K562 (cell line): ENCODE measurements around the gene DLGAP1. TPM values are rescaled to one million over a fixed set of nuclear protein-coding genes. Genes with fewer than 3 reads are reported as not detected.

Experiments used
- ATAC-seq: fragments of 200-7000 bp; cut with Tn5 transposase; 3 replicates; pipeline ENCODE4 v1.9.1; 2020; ENCODE audit warnings: moderate library complexity
- BruUV-seq: library from RNA; stranded (reverse); fragments of 400-500 nt; replicated peaks from 2 replicates; lab custom pipeline; 2021; lab: Mats Ljungman, UMichigan
- CTCF ChIA-PET: fragments of 300-600 bp; formaldehyde crosslinking; extraction: SDS; loops from one replicate; lab custom pipeline; 2021; ENCODE audit warnings: low intra/inter-chr PET ratio; lab: Yijun Ruan, JAX
- POLR2A ChIA-PET: fragments of 300-600, 350-650 bp; sonication (Branson Sonifier 250); formaldehyde crosslinking; extraction: SDS; loops from one replicate; lab custom pipeline; 2021; ENCODE audit warnings: antibody characterized with exemption, inconsistent platforms; lab: Yijun Ruan, JAX
- DNase-seq, 4 experiments: peaks; one replicate each; pipeline versions ENCODE4 v3.0.0 to v3.0.0-alpha.2; 2011 to 2018; ENCODE audit warnings: low spot score in 3 of 4, mixed read lengths in 3 of 4; ENCODE audit errors: extremely low read depth in 1 of 4
- FAIRE-seq: peaks from 2 replicates; lab custom pipeline; 2011; peaks lifted over from hg19 to GRCh38; lab: Jason Lieb, UNC
- H2AFZ ChIP-seq: 2 replicates; pipeline ENCODE4 v1.6.0; 2011; ENCODE audit warnings: low read depth, low read length, control low read depth, inconsistent platforms
- H3K27ac ChIP-seq: fragments of 200-600 bp; 3 replicates; pipeline ENCODE4 v1.8.0; 2011; ENCODE audit warnings: low read depth, mild to moderate bottlenecking, control low read depth, inconsistent platforms, low read length, moderate library complexity, mixed read lengths; ENCODE audit errors: extremely low read depth
- H3K27me3 ChIP-seq, 2 experiments: fragments of 300-600 bp in 1 of 2; 2 replicates in 1 of 2; 3 replicates in 1 of 2; pipeline versions ENCODE4 v1.6.0 to v1.8.0; 2011; ENCODE audit warnings: inconsistent platforms in 2 of 2, low read length in 2 of 2, mild to moderate bottlenecking in 1 of 2, mixed read lengths in 1 of 2, moderate library complexity in 1 of 2; ENCODE audit not compliant: control insufficient read depth in 2 of 2, insufficient read depth in 2 of 2
- H3K36me3 ChIP-seq: fragments of 300-600 bp; 3 replicates; pipeline ENCODE4 v1.8.0; 2011; ENCODE audit warnings: mild to moderate bottlenecking, low read length, inconsistent platforms; ENCODE audit not compliant: control insufficient read depth, insufficient read depth
- H3K4me1 ChIP-seq, 2 experiments: fragments of 200-600 bp in 1 of 2; replicated peaks in 1 of 2; 2 replicates in 1 of 2; 3 replicates in 1 of 2; pipeline versions ENCODE4 v1.5.1 to v1.8.0; 2011; ENCODE audit warnings: inconsistent platforms in 2 of 2, low read length in 2 of 2, mild to moderate bottlenecking in 1 of 2, mixed read lengths in 1 of 2, moderate library complexity in 1 of 2; ENCODE audit not compliant: control insufficient read depth in 2 of 2, insufficient read depth in 2 of 2
- H3K4me2 ChIP-seq: 2 replicates; pipeline ENCODE4 v1.6.1; 2011; ENCODE audit warnings: low read length, control low read depth, inconsistent platforms, mixed read lengths; ENCODE audit not compliant: insufficient read depth
- H3K4me3 ChIP-seq: fragments of 200-600 bp; sonication (generic), shearing (Covaris generic); 2 replicates; pipeline ENCODE4 v1.5.1; 2016; ENCODE audit warnings: control low read depth, inconsistent platforms
- H3K79me2 ChIP-seq: fragments of 200-600 bp; 3 replicates; pipeline ENCODE4 v1.8.0; 2011; ENCODE audit warnings: low read length, inconsistent platforms; ENCODE audit not compliant: control insufficient read depth, insufficient read depth
- H3K9ac ChIP-seq, 2 experiments: 2 replicates each; pipeline versions ENCODE4 v1.6.0 to v1.6.1; 2011; ENCODE audit warnings: low read depth in 2 of 2, low read length in 2 of 2, control low read depth in 1 of 2, inconsistent platforms in 1 of 2, mild to moderate bottlenecking in 1 of 2, mixed read lengths in 1 of 2; ENCODE audit not compliant: insufficient read depth in 1 of 2
- H3K9me1 ChIP-seq: one replicate; pipeline ENCODE4 v1.6.0; 2011; ENCODE audit warnings: inconsistent platforms, mild to moderate bottlenecking, low read length, moderate library complexity; ENCODE audit not compliant: control insufficient read depth, insufficient read depth
- H3K9me3 ChIP-seq: replicated peaks from 2 replicates; pipeline ENCODE4 v1.5.1; 2011; ENCODE audit warnings: low read depth, low read length, inconsistent platforms; ENCODE audit not compliant: control insufficient read depth, insufficient read depth
- H4K20me1 ChIP-seq: replicated peaks from 2 replicates; pipeline ENCODE4 v1.6.1; 2011; ENCODE audit warnings: low read length, inconsistent platforms, mixed read lengths; ENCODE audit not compliant: control insufficient read depth, insufficient read depth
- CBX1 ChIP-seq: sonication (generic); IDR thresholded peaks from 2 replicates; pipeline ENCODE4 v1.6.1; 2016; ENCODE audit warnings: antibody characterized with exemption, low read depth, mild to moderate bottlenecking
- HMGXB4 ChIP-seq: sonication (generic); formaldehyde crosslinking; IDR thresholded peaks from 2 replicates; pipeline ENCODE4 v1.8.1; 2023; ENCODE audit warnings: mild to moderate bottlenecking, missing genetic modification reagents
- ILK ChIP-seq: fragments of 450-650 bp; IDR thresholded peaks from 2 replicates; pipeline ENCODE4 v1.6.1; 2016; ENCODE audit warnings: missing genetic modification characterization, low read depth, mild to moderate bottlenecking, missing compliant biosample characterization, moderate library complexity, borderline replicate concordance
- KDM4B ChIP-seq, 2 experiments: fragments of 450-650 bp in 1 of 2; sonication (generic) in 1 of 2; IDR thresholded peaks; 2 replicates each; pipeline ENCODE4 v1.6.1; 2016 to 2017; ENCODE audit warnings: borderline replicate concordance in 2 of 2, antibody characterized with exemption in 1 of 2, low read depth in 1 of 2, mild to moderate bottlenecking in 1 of 2
- RUNX1 ChIP-seq: sonication (generic); IDR thresholded peaks from 2 replicates; pipeline ENCODE4 v1.6.1; 2016; ENCODE audit warnings: antibody characterized with exemption, low read depth
- ZNF347 ChIP-seq: fragments of 450-650 bp; formaldehyde crosslinking; IDR thresholded peaks from 2 replicates; pipeline ENCODE4 v1.4.0; 2020; ENCODE audit warnings: low read depth, mild to moderate bottlenecking, moderate library complexity
- ZNF354B ChIP-seq: fragments of 250-450 bp; sonication (Bioruptor Pico); IDR thresholded peaks from 2 replicates; pipeline ENCODE4 v1.4.0; 2020
- WGBS: fragments of 100-300 bp; shearing (Covaris generic); methylation state at CpG from one replicate; pipeline ENCODE4 v1.1.6; 2016; ENCODE audit warnings: low coverage, mixed read lengths; ENCODE audit not compliant: insufficient coverage; ENCODE audit errors: missing lambda C conversion rate; 5-methylcytosine and 5-hydroxymethylcytosine counted together
- in situ Hi-C: fragments of 300-500 bp; cut with MboI; formaldehyde crosslinking; loops from 4 replicates; pipeline ENCODE4 v1.15.0; 2018; ENCODE audit warnings: inconsistent platforms, mixed read lengths
- intact Hi-C: fragments of 100-400 bp; cut with micrococcal nuclease; formaldehyde crosslinking; loops from 2 replicates; pipeline ENCODE4 v1.14.2; 2022
- polyA plus RNA-seq, 8 experiments: library from polyadenylated mRNA; depleted of rRNA in 4 of 8; stranded (reverse) in 5 of 8; unstranded in 3 of 8; fragments of >200 nt; fragmentation: Nextera tagmentation in 2 of 8; fragmentation: Illumina TruSeq in 1 of 8; extraction: Ambion mirVana in 2 of 8; extraction: Trizol in 1 of 8; gene quantifications; 2 replicates each; pipeline versions ENCODE4 v1.2.1 to v1.2.3, GENCODE V29; 2011 to 2014; ENCODE audit warnings: inconsistent platforms in 1 of 8, missing spikeins in 1 of 8
- total RNA-seq, 7 experiments: library from RNA; depleted of rRNA in 6 of 7; stranded (reverse); fragments of >200 nt in 6 of 7; fragmentation: Illumina TruSeq in 2 of 7; extraction: Trizol in 2 of 7; gene quantifications; 2 replicates each; pipeline versions ENCODE4 v1.2.1 to v1.2.3, GENCODE V29; 2011 to 2021; ENCODE audit warnings: low replicate concordance in 1 of 7

Gene DLGAP1
- total and polyA plus RNA-seq, 9 of the 15 experiments (the other 6 are each of a cell fraction or from before 2014, with no cell fraction given), result 0.04 to 0.22 (median 0.08) TPM

- no peak overlapping the region for H3K4me3 ChIP-seq
- DNase-seq (no peak), ATAC-seq (no peak; the same call in 2 of the 3 replicates), FAIRE-seq (no peak)
- no peak overlapping the region for H3K9ac ChIP-seq
- no peaks in the 10 kb centered on the region for H4K20me1 ChIP-seq
- no TSS peak for BruUV-seq
- H3K4me1 ChIP-seq, result no peaks in the 10 kb centered on the region
- H3K27me3 ChIP-seq, result peaks cover 2 to 4% of the 10 kb centered on the region in 2 experiments; a peak in 3 of 5 replicates
- no peak overlapping the region for H2AFZ ChIP-seq
- no peaks in the 10 kb centered on the region for H3K9me1 ChIP-seq
- no peaks in the 10 kb centered on the region for H3K9me3 ChIP-seq
- WGBS, result 0% methylated on average over 12 of the region's 12 CpGs
- in situ Hi-C loops, result no loop called here
- H3K79me2 ChIP-seq, result no peaks in the 10 kb centered on the region
- intact Hi-C loops, result no loop called here
- no peaks in the 10 kb centered on the region for H3K36me3 ChIP-seq
- POLR2A ChIA-PET, result interaction anchor here (1.5 kb wide), 1 partner anchor 14 kb away, joined by 3 read pairs; no protein-coding TSS in a partner anchor
- H3K4me2 ChIP-seq, result no peak overlapping the region
- TF ChIP-seq ZNF347 (CRISPR knock-in tag) (no peak), KDM4B (IDR thresholded peaks at IDR 0.05; ENCODE audit: borderline replicate concordance in 2 of 2, low read depth in 1 of 2) (no peak), HMGXB4 (no peak), ZNF354B (CRISPR knock-in tag) (no peak), CBX1 (no peak), ILK (no peak), RUNX1 (no peak)
- TF ChIP-seq, all 486 proteins: peak for 0
- no peak overlapping the region for H3K27ac ChIP-seq
- CTCF ChIA-PET, result no interaction called here
Measured at GRCh38 chr18:3836483-3837335, 618.4 kb downstream of the DLGAP1 start.
